HG03135 (cell line): ENCODE results near the gene TBL1XR1.

Experiments used
- ATAC-seq: cut with Tn5 transposase; IDR thresholded peaks from one replicate; pipeline ENCODE4 v1.9.1; 2021; ENCODE audit warnings: mild to moderate bottlenecking, moderate library complexity; ENCODE audit not compliant: unreplicated experiment

TBL1XR1 gene

DNA sequence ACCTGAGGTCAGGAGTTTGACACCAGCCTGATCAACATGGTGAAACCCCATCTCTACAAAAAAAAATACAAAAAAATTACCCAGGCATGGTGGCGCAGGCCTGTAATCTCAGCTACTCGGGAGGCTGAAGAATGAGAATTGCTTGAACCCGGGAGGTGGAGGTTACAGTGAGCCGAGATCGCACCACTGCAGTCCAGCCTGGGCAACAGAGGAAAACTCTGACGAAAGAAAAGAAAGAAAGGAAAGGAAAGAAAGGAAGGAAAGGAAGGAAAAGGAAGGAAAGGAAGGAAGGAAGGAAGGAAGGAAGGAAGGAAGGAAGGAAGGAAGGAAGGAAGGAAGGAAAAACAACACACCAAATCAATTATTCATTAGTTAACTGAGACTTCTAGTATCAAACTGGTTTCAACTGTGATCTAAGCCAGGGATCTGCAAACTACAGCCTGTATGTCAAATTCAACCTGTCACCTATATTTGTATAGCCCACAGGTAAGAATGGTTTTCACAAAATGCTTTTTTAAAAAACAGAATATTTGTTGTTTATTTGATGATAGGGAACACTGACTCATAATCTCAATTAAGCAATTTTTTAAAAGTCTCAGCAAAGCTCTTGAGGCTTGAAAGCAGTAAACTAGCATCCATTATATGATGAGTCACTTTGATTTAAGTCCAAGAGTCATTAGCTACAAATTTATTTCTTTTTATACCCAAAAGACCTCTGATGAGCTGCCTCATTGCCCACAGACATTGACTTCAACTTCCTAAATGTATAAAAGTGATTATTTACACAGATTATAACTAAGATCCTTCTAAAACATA is 127.6 kb downstream of the TBL1XR1 start:
- no peak for ATAC-seq

DNA sequence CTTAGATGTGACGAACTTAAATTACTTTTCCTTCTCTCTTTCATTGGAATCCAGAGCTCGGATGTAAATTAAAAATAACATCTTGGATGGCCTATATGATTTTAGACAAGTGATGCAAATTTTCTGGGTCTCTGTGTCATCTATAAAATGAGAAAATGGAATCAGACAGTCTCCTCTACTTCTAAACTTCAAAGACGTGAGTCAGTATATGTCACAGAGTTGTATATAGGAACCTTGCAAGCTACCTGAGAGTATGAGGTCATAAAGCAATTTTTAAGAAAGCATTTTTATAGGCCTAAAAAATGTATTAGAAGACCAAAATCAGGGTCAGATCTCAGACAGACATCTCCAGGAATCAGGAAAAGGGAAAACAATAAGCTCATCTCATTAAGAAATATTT is 128.3 kb downstream of the TBL1XR1 start:
- no peak for ATAC-seq

DNA sequence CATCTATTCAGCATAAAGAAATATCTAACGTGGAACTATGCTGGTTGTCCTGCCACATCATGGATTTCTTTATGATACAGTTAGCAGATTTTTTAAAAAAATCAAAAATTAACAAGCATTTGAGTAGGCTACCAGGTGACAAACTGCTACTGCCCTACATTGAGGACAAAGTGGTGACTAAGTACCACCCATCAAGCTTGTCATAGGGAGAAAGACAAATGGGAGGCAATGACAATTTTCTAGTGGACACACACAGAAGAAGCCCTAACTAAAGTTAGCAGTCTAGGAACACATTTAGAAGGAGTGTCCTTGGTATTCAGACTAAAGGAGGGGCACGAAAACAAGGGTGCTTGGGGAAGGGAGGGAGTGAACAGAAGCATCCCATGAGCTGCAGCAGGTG is 131.2 kb downstream of the TBL1XR1 start:
- ATAC-seq: no peak

DNA sequence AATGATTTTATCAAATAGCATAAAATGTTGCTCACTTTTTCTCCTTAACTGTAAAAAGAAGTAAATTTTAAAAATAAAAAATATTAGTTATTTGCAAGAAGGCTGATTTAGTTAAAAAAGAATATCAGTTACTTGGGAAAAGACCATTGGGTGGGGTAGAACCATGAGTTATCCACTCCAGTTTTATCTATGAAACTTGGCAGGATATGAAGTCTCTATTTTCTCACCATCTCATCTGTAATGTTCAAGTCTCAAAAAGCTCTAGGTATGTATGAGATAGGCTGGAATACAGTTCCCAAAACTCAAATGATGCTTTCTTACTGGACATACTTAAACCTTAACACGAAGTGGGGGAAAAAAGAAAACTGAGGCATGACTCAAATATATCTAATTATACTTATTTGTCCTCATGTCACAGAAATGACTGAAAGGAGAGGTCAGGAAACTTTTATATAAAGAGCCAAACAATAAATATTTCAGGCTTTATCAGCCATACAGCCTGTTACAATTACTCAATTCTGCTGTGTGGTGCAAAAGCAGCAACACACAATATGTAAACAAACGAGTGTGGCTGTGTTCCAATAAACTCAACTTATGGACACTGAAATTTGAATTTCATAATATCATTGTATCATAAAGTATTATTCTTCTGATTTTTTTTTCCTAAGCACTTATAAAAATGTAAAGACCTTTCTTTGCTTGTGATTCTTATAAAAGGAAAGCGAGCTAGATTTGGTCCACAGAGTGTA is 131.8 kb downstream of the TBL1XR1 start:
- no peak for ATAC-seq

DNA sequence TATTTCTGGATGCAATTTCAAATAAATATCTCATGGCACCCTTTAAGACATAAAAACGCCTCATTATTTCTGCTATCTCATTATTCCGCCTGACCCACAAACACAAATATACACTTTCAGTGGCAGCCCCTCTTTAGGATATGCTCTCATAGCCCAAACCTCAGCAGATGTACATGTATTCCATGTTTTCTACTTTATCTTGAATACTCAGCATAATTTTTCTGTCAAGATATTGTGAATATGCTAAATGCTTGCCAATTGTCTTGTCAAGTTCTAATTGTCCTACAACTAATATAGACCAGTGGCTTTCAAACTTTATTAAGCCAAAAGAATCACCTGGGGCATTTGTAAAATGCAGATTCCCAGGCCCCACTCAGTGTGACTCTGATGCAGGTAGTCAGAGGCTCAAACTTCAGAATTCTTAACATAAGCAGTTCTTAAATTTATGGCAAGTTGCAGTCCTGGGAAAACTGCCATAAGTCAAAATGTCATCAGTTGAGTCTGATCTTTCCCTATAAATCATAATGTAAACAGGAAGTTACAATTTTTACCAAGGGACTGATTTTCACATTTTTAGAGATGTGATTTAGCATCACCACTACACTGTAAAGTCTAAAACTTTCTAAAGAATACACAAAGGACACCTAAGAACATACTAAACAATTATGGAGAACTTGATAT is 135.1 kb downstream of the TBL1XR1 start:
- ATAC-seq: no peak

DNA sequence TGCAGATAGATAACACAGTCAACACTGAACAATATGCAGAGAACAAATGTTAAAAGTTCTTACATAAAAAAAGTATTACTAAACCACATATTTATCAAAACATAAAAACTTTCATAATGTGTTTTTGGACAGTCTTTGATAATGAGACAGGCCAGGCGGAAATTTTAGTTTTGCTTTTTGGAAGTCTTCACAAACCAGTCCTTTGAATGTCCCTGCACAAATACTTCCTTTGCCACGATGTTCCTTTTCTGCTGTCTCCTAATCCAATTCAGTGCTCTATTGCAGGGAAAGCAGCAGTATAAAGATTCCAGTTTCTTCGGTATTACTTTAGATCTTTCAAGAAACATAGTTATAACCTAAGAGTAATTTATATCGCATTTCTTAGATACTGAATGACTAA is 135.9 kb downstream of the TBL1XR1 start:
- ATAC-seq: no peak

DNA sequence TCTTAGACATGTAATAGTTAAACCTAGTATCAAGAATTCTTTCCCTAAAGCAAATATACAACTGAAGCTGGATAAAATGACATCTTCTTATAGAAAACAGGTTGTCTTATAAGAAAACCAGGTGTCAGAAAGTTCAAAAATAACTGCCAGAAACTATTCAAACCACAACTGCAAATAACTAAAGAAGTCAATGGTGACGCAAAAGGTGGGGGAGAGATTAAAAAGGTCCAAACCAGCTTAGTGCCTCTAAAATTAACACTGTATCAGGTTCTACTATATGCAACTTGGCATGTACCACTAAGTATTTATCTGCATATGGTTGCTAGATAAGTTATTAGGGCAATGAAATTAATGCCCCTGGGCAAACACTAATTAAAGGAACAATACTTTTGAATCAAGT is 136.8 kb downstream of the TBL1XR1 start:
- no peak for ATAC-seq

DNA sequence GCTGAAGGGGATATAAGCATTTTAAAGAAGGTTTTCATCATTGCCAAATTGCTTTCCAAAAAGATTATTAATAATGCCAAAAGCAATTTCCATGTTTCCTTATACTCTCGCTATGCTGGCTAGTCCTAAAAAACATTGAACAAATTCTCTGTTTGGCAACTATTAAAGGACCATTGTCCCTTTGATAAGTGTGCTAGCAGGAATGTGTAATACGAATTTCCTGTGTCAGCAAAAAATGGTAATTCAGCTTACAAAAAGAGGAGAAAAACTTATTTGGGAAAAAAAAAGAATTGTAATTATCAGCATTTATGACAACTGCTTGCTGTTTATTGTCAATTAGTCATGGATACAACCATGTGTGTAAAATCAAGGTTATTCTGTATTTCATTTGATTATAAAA is 138.6 kb downstream of the TBL1XR1 start:
- no peak for ATAC-seq

DNA sequence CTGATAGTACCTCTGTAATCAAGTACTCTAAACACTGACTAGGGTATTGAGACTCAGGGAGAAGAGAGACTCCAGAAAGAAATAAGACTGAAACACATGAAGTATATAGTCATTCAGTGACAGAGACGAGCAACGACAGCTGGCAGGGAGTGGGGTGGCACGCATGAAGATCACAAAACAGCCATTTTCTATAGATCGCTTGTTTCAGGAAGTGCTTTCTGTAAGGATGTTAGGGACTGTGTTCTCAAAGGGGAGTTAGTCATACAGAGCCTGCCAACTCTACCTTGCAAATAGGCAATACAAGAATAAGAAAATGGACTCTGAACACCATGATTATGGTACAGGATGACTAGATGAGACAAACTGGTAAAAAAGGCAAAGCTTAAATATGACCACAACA is 139.5 kb downstream of the TBL1XR1 start:
- ATAC-seq: peak; percentile 92

DNA sequence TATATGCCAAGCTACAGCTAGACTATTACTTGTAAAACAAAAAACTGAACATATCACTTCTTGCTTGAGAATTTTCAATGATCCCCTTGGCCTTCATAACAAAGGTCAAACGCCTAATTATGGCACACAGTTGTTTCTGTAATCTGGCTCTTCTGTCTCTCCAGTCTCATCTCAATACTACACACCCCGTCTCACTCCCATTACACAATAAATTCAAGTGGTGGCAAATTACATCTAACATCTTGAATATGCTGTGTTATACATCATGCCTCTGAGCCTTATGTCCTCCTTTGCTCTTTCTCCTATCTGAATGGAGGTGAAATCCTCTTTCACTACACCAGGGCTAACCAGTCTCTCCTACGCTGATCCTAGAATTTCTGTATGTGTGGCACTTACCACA is 140.4 kb downstream of the TBL1XR1 start:
- ATAC-seq: no peak

DNA sequence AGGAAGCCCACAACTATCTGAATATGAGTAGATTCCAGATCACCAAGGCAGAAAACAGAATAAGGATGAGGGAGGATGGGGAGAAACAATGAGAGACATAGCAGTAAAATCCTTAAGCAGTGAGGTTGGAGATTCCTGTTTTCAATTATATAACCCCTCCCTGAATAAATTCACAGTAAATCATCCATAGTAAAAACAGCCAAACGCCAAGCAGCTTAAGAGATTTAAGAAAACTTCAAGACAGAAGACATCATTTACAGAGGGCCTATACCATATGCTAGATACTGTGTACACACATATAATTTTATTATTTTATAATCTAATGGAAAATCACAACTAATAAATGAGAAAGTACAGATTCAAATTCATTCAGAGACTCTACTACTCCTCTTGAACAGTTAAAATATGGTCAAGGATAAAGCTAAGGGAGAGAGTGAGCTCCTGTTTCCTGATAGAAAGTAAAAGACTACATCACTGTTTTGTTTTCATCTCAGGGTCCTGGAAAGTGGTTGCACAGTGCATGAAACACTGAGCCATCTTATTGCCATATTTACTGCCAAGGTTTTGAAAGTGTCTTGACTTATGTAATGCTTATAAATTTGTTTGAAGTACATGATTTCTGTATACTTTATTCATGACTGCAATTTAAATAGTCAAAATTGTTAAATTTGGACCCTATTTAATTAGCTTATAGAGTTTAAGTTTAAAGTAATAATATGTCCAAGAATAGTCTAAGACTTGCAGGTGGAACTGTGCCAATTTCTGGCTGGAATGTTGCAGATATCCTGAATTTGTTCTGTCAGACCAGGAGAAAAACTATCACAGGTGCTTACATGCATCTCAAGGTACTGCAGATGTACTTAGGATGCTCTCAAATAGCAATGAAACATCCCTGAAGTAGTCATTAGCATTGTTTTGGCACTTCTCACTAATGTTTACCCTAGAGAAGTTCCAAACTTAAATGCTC is 141.4 kb downstream of the TBL1XR1 start:
- ATAC-seq: no peak

DNA sequence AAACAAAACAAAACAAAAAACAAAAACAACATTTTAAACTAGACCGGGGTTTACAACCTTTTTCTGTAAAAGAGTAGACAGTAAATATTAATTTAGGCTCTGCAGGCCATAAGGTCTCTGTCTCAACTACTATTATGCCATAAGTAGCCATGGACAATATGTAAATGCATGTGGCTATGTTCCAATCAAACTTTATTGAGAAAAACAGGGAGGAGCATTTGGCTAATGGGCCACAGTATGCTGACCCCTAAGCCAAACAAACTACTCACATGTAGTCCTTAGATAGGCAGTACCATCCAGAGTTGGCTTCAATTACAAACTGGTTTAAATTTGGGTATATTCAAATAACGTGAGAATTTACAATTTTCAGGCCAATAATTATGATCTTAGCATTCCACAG is 144.2 kb downstream of the TBL1XR1 start:
- no peak for ATAC-seq

DNA sequence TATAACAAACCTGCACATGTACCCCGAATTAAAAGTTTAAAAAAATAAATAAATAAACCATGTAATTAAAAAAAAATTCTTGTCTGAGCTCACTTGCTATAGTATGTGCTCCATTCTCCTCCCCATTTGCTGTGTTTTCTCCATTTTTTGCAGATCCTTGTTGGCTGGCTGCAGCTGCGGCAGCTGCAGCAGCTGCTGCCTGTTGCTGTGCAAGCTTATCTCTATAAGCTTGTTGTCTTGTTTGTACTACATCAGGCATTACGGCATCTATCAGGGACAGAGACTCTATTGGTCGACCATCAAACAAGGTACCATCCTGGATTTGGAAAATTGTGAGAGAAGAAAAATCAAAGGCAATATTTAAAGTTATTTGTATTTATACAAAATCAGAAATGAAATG is 145.9 kb downstream of the TBL1XR1 start:
- ATAC-seq: no peak

DNA sequence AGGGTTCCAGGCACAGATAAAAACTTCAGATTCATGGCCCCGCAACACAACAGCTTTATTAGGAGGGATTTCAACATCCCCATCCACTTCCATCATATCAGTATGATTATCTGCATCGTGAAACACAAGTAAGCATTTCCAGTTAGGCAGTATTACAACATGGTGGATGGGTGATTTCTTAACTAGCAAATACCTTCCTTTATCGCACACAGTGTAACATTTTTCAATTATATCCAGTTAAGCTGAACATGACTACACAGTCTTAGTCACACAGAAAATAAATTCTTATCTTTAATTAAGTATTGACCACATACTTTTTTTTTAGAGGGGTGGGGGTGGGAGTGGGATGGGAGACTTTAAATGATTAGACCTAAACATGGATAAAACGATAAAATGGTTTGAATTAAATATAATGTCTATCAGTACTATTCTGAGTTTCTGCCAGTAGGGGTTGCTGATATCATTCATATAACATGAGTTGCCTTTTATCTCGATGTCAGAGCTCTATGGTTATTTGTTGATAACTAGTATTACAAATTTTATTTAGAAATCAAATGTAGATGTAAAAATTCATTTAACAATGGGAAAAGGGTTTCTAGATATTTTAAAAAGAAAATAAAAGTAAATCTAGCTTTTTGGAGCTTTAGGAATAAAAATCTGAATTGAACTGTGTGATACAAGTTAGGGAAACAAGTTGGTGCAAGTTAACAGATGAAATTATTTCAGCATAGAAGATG is 146.6 kb downstream of the TBL1XR1 start:
- ATAC-seq: no peak

DNA sequence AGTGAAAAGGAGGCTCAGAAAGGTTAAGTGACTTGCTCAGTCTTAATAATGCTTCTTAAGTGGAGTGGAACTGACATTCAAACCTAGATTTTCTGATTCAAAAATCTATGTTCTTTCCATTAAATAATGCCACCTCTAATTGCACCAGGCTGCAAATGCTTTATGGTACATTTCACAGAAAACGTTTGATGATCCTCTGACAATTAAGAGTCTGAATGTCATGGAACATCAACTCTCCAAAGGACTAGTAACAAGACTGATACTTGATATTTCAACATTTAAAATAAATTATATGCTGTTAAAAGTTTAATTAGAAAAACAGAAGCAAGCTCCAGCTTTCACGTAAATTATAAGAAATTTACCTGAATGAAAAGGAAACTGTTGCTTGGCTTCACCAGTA is 151.5 kb downstream of the TBL1XR1 start:
- ATAC-seq: no peak

DNA sequence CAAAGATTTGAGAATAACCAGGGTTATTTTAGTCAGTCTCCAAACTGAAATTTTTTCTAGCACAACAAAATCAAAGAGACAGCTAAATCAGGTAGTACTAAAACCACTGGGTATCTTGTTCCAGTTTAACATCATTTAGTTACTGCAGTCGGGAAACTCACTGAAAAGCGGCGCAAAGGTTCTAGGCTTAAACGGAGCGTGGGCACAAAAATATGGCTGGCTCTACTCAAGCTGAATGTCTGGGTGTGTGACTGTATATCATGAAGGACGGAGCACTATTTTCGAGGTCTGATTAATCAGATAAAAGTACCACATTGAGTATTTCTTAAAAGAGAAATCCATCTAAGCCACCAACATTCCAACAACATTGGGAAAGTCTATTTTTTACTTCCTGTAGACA is 152.1 kb downstream of the TBL1XR1 start:
- ATAC-seq: no peak

DNA sequence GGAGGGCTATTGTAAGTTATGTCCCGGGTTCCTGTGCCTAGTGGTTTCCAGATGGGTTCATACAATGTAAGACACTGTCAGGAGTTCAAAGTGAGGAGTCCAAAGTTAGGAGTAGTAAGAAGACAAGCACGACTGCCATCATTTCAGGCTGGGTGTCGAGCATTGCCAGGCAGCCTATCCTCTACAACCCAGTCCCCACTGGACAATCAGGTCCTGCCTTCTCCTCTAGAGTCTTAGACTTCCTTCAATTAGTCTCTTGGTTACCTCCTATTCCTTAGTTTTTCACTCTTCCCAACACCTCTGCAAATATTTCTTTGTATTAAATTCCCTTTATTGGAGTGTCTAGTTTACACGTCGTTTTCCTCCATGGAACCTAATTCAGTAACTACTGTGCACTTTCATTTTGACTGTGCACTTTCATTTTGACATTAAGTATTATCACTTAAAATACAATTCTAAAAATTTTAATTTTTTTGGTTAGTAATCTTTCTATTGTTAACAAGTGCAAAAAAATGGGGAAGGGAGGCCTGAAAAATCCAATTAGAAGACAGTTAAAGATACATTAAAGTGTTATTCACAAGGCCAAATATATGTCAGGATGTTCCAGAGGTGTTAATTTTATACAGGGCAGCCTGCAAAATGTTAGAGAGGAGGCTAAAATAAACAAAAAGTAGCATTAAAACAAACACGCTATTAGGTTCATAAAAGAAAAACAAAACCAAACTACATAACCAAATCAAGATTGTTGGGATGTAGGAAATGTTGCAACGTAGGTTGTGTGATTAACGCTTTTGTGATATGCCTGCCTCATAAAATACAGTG is 155.3 kb downstream of the TBL1XR1 start:
- no peak for ATAC-seq

DNA sequence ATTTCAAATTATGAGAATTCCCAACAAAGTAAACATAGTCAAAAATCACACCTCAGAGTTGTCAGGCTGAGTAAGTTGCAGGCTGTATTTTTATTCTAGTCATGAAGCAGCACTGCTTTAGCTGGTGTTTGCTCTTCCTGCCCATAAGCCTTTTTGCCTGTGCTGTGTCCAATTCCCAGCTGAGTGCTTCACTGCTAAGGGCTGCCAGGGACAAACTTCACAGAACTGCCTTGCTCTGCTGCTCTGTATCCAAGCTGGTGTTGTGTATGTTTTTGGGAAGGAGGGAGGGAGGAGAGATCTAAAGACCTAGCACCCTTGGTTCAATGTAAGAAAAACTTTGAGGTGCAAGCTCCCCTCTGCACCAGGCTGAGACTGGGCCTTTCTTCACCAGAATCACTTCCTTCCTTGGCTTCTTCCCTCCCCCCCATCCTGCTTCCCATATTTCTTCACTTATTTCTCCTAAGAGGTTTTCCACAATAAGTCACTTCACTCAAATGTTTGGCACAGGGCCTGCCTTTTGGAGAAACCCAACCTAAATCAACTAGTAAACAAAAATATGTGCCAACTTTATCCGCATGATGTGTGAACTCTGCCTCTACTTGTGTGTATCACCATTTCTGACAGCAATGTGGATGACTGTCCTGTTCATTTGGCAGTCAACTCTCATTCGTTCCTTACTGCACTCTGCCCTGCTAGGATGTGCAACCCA is 156.1 kb downstream of the TBL1XR1 start:
- no peak for ATAC-seq
